K562 (cell line): ENCODE measurements around the gene CHST14. TPM values are rescaled to one million over a fixed set of nuclear protein-coding genes. Genes with fewer than 3 reads are reported as not detected.

Experiments used
- ATF6 ChIP-seq: sonication (generic); formaldehyde crosslinking; IDR thresholded peaks from 2 replicates; pipeline ENCODE4 v1.4.0; 2020; ENCODE audit warnings: mild to moderate bottlenecking, missing genetic modification reagents
- BRCA1 ChIP-seq, 2 experiments: fragments of 450-650 bp in 1 of 2; sonication (generic) in 1 of 2; formaldehyde crosslinking in 1 of 2; IDR thresholded peaks; 2 replicates each; pipeline versions ENCODE4 v1.5.0 to v1.6.1; 2017 to 2020; ENCODE audit warnings: mild to moderate bottlenecking in 1 of 2, missing genetic modification reagents in 1 of 2
- CREB1 ChIP-seq, 2 experiments: sonication (generic) in 1 of 2; formaldehyde crosslinking in 1 of 2; IDR thresholded peaks; 2 replicates each; pipeline versions ENCODE4 v1.6.1 to v1.8.0; 2012 to 2022; ENCODE audit warnings: inconsistent platforms in 1 of 2, mild to moderate bottlenecking in 1 of 2, missing genetic modification reagents in 1 of 2, moderate library complexity in 1 of 2
- DDX20 ChIP-seq: fragments of 450-650 bp; IDR thresholded peaks from 2 replicates; pipeline ENCODE4 v1.6.1; 2016; ENCODE audit warnings: missing genetic modification characterization, low read depth, mild to moderate bottlenecking, missing compliant biosample characterization, moderate library complexity
- FOXA3 ChIP-seq, 2 experiments: fragments of 450-650 bp in 1 of 2; sonication (generic) in 1 of 2; formaldehyde crosslinking; IDR thresholded peaks in 1 of 2; conservative IDR thresholded peaks in 1 of 2; 2 replicates each; pipeline versions ENCODE4 v1.4.0 to v1.8.0; 2020 to 2022; ENCODE audit warnings: mild to moderate bottlenecking in 2 of 2, missing genetic modification reagents in 1 of 2
- HDAC3 ChIP-seq: fragments of 450-650 bp; IDR thresholded peaks from 2 replicates; pipeline ENCODE4 v1.6.1; 2018; ENCODE audit warnings: borderline replicate concordance, mild to moderate bottlenecking, moderate library complexity; ENCODE audit not compliant: partially characterized antibody
- HMGXB4 ChIP-seq: sonication (generic); formaldehyde crosslinking; IDR thresholded peaks from 2 replicates; pipeline ENCODE4 v1.8.1; 2023; ENCODE audit warnings: mild to moderate bottlenecking, missing genetic modification reagents
- KDM2B ChIP-seq: fragments of 250-450 bp; sonication (Bioruptor Pico); IDR thresholded peaks from 2 replicates; pipeline ENCODE4 v1.8.0; 2021; ENCODE audit warnings: mild to moderate bottlenecking, moderate library complexity
- KLF13 ChIP-seq: fragments of 450-650 bp; IDR thresholded peaks from 2 replicates; pipeline ENCODE4 v1.6.1; 2016; ENCODE audit warnings: missing genetic modification characterization, low read depth, mild to moderate bottlenecking, missing compliant biosample characterization, moderate library complexity, borderline replicate concordance
- KLF6 ChIP-seq: fragments of 250-450 bp; sonication (Bioruptor Pico); IDR thresholded peaks from 2 replicates; pipeline ENCODE4 v1.4.0; 2020; ENCODE audit warnings: mild to moderate bottlenecking, moderate library complexity, borderline replicate concordance
- MAFG ChIP-seq: fragments of 450-650 bp; conservative IDR thresholded peaks from 2 replicates; pipeline ENCODE4 v1.6.1; 2016; ENCODE audit warnings: missing genetic modification characterization, missing compliant biosample characterization
- MEF2D ChIP-seq: conservative IDR thresholded peaks from 2 replicates; pipeline ENCODE4 v1.6.1; 2016; ENCODE audit warnings: low read depth, missing genetic modification characterization, missing compliant biosample characterization
- NFIX ChIP-seq: fragments of 250-450 bp; sonication (Bioruptor Pico); IDR thresholded peaks from 2 replicates; pipeline ENCODE4 v1.4.0; 2020; ENCODE audit warnings: low read depth, mild to moderate bottlenecking, moderate library complexity
- SLC30A9 ChIP-seq: fragments of 250-450 bp; sonication (Bioruptor Pico); IDR thresholded peaks from 2 replicates; pipeline ENCODE4 v1.8.0; 2022; ENCODE audit warnings: mild to moderate bottlenecking, moderate library complexity
- SNIP1 ChIP-seq: fragments of 450-650 bp; IDR thresholded peaks from 2 replicates; pipeline ENCODE4 v1.7.1; 2017; ENCODE audit warnings: low read depth, mild to moderate bottlenecking
- TAF7 ChIP-seq: fragments of 450-650 bp; IDR thresholded peaks from 2 replicates; pipeline ENCODE4 v1.6.1; 2016; ENCODE audit warnings: missing genetic modification characterization, missing compliant biosample characterization
- TRIM28 ChIP-seq: fragments of 450-650 bp; IDR thresholded peaks from 2 replicates; pipeline ENCODE4 v1.6.1; 2017
- ZNF146 ChIP-seq: IDR thresholded peaks from one replicate; pipeline ENCODE4 v1.6.1; 2018; ENCODE audit warnings: missing compliant biosample characterization; ENCODE audit not compliant: unreplicated experiment
- ZNF253 ChIP-seq: fragments of 250-450 bp; sonication (Bioruptor Pico); conservative IDR thresholded peaks from 2 replicates; pipeline ENCODE4 v1.6.1; 2021; ENCODE audit warnings: mild to moderate bottlenecking
- ZNF263 ChIP-seq: sonication (generic); formaldehyde crosslinking; IDR thresholded peaks from 2 replicates; pipeline ENCODE4 v1.8.0; 2022; ENCODE audit warnings: mild to moderate bottlenecking, missing genetic modification reagents, borderline replicate concordance
- ZNF347 ChIP-seq: fragments of 450-650 bp; formaldehyde crosslinking; IDR thresholded peaks from 2 replicates; pipeline ENCODE4 v1.4.0; 2020; ENCODE audit warnings: low read depth, mild to moderate bottlenecking, moderate library complexity
- ZNF398 ChIP-seq: fragments of 250-450 bp; sonication (Bioruptor Pico); IDR thresholded peaks from 2 replicates; pipeline ENCODE4 v1.8.0; 2021; ENCODE audit warnings: moderate library complexity, mild to moderate bottlenecking, inconsistent platforms
- ZNF668 ChIP-seq: fragments of 250-450 bp; sonication (Bioruptor Pico); IDR thresholded peaks from 2 replicates; pipeline ENCODE4 v1.8.0; 2022; ENCODE audit warnings: mild to moderate bottlenecking, inconsistent platforms
- polyA plus RNA-seq, 8 experiments: library from polyadenylated mRNA; depleted of rRNA in 4 of 8; stranded (reverse) in 5 of 8; unstranded in 3 of 8; fragments of >200 nt; fragmentation: Nextera tagmentation in 2 of 8; fragmentation: Illumina TruSeq in 1 of 8; extraction: Ambion mirVana in 2 of 8; extraction: Trizol in 1 of 8; gene quantifications; 2 replicates each; pipeline versions ENCODE4 v1.2.1 to v1.2.3, GENCODE V29; 2011 to 2014; ENCODE audit warnings: inconsistent platforms in 1 of 8, missing spikeins in 1 of 8
- total RNA-seq, 7 experiments: library from RNA; depleted of rRNA in 6 of 7; stranded (reverse); fragments of >200 nt in 6 of 7; fragmentation: Illumina TruSeq in 2 of 7; extraction: Trizol in 2 of 7; gene quantifications; 2 replicates each; pipeline versions ENCODE4 v1.2.1 to v1.2.3, GENCODE V29; 2011 to 2021; ENCODE audit warnings: low replicate concordance in 1 of 7

The CHST14 gene
- total and polyA plus RNA-seq, 9 of the 15 experiments (the other 6 are each of a cell fraction or from before 2014, with no cell fraction given), result 1.6 to 12.1 (median 4.5) TPM

GRCh38 chr15:40511472-40512133 lies 40.8 kb downstream of the CHST14 start (continued):
- TF ChIP-seq ZNF668 (CRISPR knock-in tag), result no peak
- TF ChIP-seq MEF2D (tag), result no peak
- no peak for TF ChIP-seq CREB1 (IDR thresholded peaks at IDR 0.05)
- TF ChIP-seq CREB1 (CRISPR knock-in tag; IDR thresholded peaks at IDR 0.05), result peak; percentile 66
- TF ChIP-seq FOXA3 (CRISPR knock-in tag; conservative IDR thresholded peaks at IDR 0.05 in 1 of 2, IDR thresholded peaks at IDR 0.05 in 1 of 2), result no peak
- no peak for TF ChIP-seq ATF6
- TF ChIP-seq MAFG (tag), result no peak
- TF ChIP-seq TRIM28, result no peak
- no peak for TF ChIP-seq HMGXB4 (CRISPR knock-in tag)
- TF ChIP-seq ZNF347, result no peak
- no peak for TF ChIP-seq SNIP1
- no peak for TF ChIP-seq NFIX (CRISPR knock-in tag)
- TF ChIP-seq KDM2B (CRISPR knock-in tag), result no peak
- no peak for TF ChIP-seq HDAC3
- TF ChIP-seq TAF7 (tag), result peak; percentile 20; the same call in 1 of the 2 replicates
- TF ChIP-seq SLC30A9 (CRISPR knock-in tag), result no peak
- no peak for TF ChIP-seq ZNF253 (CRISPR knock-in tag)
- TF ChIP-seq BRCA1 (IDR thresholded peaks at IDR 0.05), result no peak
- no peak for TF ChIP-seq BRCA1 (CRISPR knock-in tag; IDR thresholded peaks at IDR 0.05)
- TF ChIP-seq KLF13 (tag), result no peak; the same call in 1 of the 2 replicates
- TF ChIP-seq DDX20 (tag), result no peak
- no peak for TF ChIP-seq ZNF263 (CRISPR knock-in tag)
- no peak for TF ChIP-seq ZNF146 (CRISPR knock-in tag)
- no peak for TF ChIP-seq KLF6 (CRISPR knock-in tag)
- no peak for TF ChIP-seq ZNF398 (CRISPR knock-in tag)
